ENCODE results near the gene PSMD13. TPM values are rescaled to one million over a fixed set of nuclear protein-coding genes. Genes with fewer than 3 reads are reported as not detected.

PSMD13 gene
- total RNA-seq, 1 donor from 2014 or later, result 71.9 TPM

DNA sequence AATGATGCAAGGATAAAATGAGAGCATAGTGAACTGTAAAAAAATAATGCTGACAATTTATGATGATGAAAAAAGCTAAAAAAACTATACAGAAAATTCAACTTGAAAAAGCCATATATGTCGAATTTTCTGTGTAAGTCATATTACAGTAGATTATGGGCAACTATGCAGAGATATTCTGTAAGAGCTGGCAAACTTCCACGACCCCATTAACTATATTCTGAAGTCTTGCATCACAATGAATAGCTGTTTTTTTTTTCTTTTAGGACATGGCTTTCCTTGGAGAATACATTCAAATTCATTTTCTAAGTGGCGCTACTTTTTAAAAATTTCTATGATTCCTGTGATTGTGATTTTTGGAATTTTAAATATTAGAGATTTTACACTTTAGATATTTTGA is 18.4 kb downstream of the PSMD13 start:
- no peak for DNase-seq (ENCODE audit: extremely low spot score in 2 of 2)
- peaks cover 0 to 31% of the 10 kb centered on the region in 2 donors for H3K36me3 ChIP-seq
- no peaks in the 10 kb centered on the region for H3K4me1 ChIP-seq
- no peak for TF ChIP-seq POLR2A (IDR thresholded peaks at IDR 0.05)
- TF ChIP-seq, protein P1, sequence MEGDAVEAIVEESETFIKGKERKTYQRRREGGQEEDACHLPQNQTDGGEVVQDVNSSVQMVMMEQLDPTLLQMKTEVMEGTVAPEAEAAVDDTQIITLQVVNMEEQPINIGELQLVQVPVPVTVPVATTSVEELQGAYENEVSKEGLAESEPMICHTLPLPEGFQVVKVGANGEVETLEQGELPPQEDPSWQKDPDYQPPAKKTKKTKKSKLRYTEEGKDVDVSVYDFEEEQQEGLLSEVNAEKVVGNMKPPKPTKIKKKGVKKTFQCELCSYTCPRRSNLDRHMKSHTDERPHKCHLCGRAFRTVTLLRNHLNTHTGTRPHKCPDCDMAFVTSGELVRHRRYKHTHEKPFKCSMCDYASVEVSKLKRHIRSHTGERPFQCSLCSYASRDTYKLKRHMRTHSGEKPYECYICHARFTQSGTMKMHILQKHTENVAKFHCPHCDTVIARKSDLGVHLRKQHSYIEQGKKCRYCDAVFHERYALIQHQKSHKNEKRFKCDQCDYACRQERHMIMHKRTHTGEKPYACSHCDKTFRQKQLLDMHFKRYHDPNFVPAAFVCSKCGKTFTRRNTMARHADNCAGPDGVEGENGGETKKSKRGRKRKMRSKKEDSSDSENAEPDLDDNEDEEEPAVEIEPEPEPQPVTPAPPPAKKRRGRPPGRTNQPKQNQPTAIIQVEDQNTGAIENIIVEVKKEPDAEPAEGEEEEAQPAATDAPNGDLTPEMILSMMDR (IDR thresholded peaks at IDR 0.05), result no peak
- no peak for TF ChIP-seq POLR2AphosphoS5 (IDR thresholded peaks at IDR 0.05; ENCODE audit: insufficient read depth in 1 of 2, low read depth in 1 of 2)
- no peaks in the 10 kb centered on the region for H3K27me3 ChIP-seq
- H3K9me3 ChIP-seq, result no peaks in the 10 kb centered on the region
- no peak overlapping the region for H3K27ac ChIP-seq
- intact Hi-C loops (cut with DNase I), result loop anchor here (10.0 kb wide), 1 partner anchor 190 kb away; the partner anchor contains the start of gene ANO9
- no peak overlapping the region for H3K4me3 ChIP-seq

DNA sequence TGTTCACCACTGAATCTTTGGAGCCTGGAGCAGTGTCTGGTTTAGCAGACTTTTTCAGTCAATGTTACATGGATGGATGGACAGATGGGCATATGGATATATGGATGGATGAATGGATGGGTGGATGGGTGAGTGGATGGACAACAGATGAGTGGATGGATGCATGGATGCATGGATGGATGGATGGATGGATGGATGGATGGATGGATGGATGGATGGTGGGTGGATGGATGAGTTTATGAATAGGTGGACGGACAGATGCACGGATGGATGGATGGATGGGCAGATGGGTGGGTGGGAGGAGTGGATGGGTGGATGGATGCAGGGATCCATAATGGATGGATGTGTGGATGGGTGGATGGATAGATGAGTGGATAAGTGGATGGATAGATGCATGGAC is 19.0 kb downstream of the PSMD13 start:
- intact Hi-C loops (cut with DNase I), result loop anchor here (10.0 kb wide), 1 partner anchor 189 kb away; the partner anchor contains the start of gene ANO9

DNA sequence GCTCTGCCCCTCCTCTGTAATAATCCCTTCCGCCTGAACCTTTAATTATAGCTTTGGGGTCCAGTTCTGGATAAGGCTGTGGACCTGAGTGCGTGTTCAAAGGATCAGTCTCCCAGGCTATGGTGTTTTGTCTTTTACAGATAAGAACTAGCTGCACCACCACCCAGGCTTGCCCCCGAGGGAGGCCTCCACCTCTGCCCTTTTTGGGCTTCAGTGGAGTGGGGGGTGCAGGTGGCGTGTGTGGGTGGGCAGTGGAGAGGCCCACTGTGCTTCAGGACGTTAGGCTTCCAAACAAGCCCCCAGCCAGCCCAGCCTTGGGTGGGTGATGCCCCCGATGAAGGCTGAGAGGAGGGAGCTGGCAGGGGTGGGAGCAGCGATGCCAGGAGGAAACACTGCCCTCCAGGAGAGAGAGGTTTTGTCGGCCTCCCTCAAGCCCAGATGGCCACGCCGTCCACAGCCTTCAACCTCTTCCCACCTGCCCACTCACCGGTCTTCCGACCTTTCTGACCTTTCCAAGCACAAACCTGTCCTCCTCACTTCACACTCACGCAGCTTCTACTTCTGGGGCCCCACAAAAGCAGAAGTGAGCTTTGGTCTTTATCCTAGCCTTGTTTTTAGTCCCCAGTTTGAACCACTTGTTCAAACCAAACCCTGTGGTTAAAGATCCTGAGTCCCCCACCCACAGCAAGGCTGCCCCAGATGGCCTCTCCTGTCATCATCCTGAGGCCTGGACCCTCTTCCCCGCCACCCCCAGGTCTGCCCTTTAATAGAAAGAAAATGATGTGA is 20.4 kb downstream of the PSMD13 start:
- Histone ChIP-seq H3K9me3 (no peaks in the 10 kb centered on the region), H3K4me3 (no peak overlapping the region), H3K36me3 (peaks cover 0 to 12% of the 10 kb centered on the region in 2 donors), H3K27me3 (no peaks in the 10 kb centered on the region), H3K4me1 (no peaks in the 10 kb centered on the region), H3K27ac (no peak overlapping the region)
- intact Hi-C loops (cut with DNase I), result loop anchor here (10.0 kb wide), 1 partner anchor 188 kb away; the partner anchor contains the start of gene ANO9
- DNase-seq (ENCODE audit: extremely low spot score in 2 of 2), result peak in 1 of 2 donors; percentile 64
- TF ChIP-seq, protein P1 (IDR thresholded peaks at IDR 0.05), result no peak

More for the DNA sequence above, 19.0 kb downstream of the PSMD13 start:
- TF ChIP-seq, protein P1 (IDR thresholded peaks at IDR 0.05), result no peak
- TF ChIP-seq POLR2AphosphoS5 (IDR thresholded peaks at IDR 0.05; ENCODE audit: insufficient read depth in 1 of 2, low read depth in 1 of 2) (no peak), POLR2A (IDR thresholded peaks at IDR 0.05) (no peak)
- no peak overlapping the region for H3K27ac ChIP-seq
- no peaks in the 10 kb centered on the region for H3K9me3 ChIP-seq
- H3K36me3 ChIP-seq, result peaks cover 0 to 25% of the 10 kb centered on the region in 2 donors
- H3K4me1 ChIP-seq, result no peaks in the 10 kb centered on the region
- H3K27me3 ChIP-seq, result no peaks in the 10 kb centered on the region
- H3K4me3 ChIP-seq, result no peak overlapping the region
- DNase-seq (ENCODE audit: extremely low spot score in 2 of 2), result no peak

DNA sequence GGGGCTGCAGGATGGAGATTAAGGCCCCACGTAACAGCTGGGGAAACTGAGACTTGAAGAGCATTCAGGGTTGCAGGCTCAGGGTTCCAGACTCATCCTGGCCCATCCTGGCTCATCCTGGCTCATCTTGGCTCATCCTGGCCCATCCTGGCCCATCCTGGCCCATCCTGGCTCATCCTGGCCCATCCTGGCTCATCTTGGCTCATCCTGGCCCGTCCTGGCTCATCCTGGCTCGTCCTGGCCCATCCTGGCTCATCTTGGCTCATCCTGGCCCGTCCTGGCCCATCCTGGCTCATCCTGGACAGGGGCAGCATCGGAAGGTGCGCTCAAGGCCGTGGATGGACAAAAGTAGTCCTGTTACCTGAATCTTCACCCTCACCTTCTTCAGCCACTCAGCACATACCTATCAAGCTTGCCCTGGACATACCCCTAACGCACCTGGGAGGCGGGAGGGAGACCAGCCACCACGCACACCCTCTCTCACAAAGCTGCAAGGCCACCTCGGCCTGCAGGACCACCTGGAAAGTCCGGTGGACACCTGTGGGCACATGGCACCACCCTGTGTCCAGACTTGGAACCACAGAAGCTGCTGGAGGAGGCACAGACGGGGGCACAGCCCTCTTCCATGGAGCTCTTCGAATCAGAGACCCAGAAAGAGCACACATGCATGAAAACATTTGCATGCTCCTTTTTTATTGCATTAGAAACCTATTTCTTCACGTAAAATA is 21.2 kb downstream of the PSMD13 start:
- intact Hi-C loops (cut with DNase I), result loop anchor here (10.0 kb wide), 1 partner anchor 187 kb away; the partner anchor contains the start of gene ANO9
- peaks cover 0 to 4% of the 10 kb centered on the region in 2 donors for H3K36me3 ChIP-seq
- no peak for DNase-seq (ENCODE audit: extremely low spot score in 2 of 2)
- H3K4me3 ChIP-seq, result no peak overlapping the region
- no peaks in the 10 kb centered on the region for H3K9me3 ChIP-seq
- no peaks in the 10 kb centered on the region for H3K27me3 ChIP-seq
- no peak overlapping the region for H3K27ac ChIP-seq
- no peaks in the 10 kb centered on the region for H3K4me1 ChIP-seq
- TF ChIP-seq POLR2A (IDR thresholded peaks at IDR 0.05) (no peak), POLR2AphosphoS5 (IDR thresholded peaks at IDR 0.05; ENCODE audit: insufficient read depth in 1 of 2, low read depth in 1 of 2) (no peak)
- TF ChIP-seq, protein P1 (IDR thresholded peaks at IDR 0.05), result no peak

Measured in vagina (tissue), 2 donors.